Kidney (tissue), 14 donors: ENCODE measurements around the gene PODXL2. TPM values are rescaled to one million over a fixed set of nuclear protein-coding genes. Genes with fewer than 3 reads are reported as not detected.

ENCODE experiments used
- DNase-seq, 5 donors: peaks; one replicate each; pipeline ENCODE4 v3.0.0-alpha.2; 2013 to 2020
- FAIRE-seq: peaks from 2 replicates; lab custom pipeline; 2012; peaks lifted over from hg19 to GRCh38; lab: Jason Lieb, UNC
- H3K27ac ChIP-seq, 2 donors: one replicate each; pipeline ENCODE4 v1.7.0; 2013; ENCODE audit warnings: low read depth in 2 of 2, low read length in 2 of 2, inconsistent platforms in 1 of 2
- H3K27me3 ChIP-seq: one replicate; pipeline ENCODE4 v1.7.1; 2013; ENCODE audit warnings: low read length, inconsistent platforms; ENCODE audit not compliant: control insufficient read depth, insufficient read depth
- H3K36me3 ChIP-seq, 3 donors: one replicate each; pipeline versions ENCODE4 v1.7.0 to v1.7.1; 2013; ENCODE audit warnings: low read length in 3 of 3, control low read depth in 1 of 3, inconsistent platforms in 1 of 3; ENCODE audit not compliant: insufficient read depth in 3 of 3, control insufficient read depth in 2 of 3
- H3K4me1 ChIP-seq, 3 donors: one replicate each; pipeline versions ENCODE4 v1.7.0 to v1.7.1; 2013; ENCODE audit warnings: low read length in 3 of 3, inconsistent platforms in 1 of 3, low read depth in 1 of 3; ENCODE audit not compliant: control insufficient read depth in 2 of 3, insufficient read depth in 2 of 3
- H3K4me3 ChIP-seq, 3 donors: one replicate each; pipeline versions ENCODE4 v1.7.0 to v1.8.1; 2013; ENCODE audit warnings: low read length in 3 of 3, control low read depth in 1 of 3, inconsistent platforms in 1 of 3
- H3K9ac ChIP-seq, 3 donors: one replicate each; pipeline versions ENCODE4 v1.7.0 to v1.7.1; 2013; ENCODE audit warnings: low read length in 3 of 3, control low read depth in 1 of 3, inconsistent platforms in 1 of 3
- H3K9me3 ChIP-seq, 3 donors: one replicate each; pipeline versions ENCODE4 v1.7.0 to v1.7.1; 2013; ENCODE audit warnings: low read length in 3 of 3, control low read depth in 1 of 3, inconsistent platforms in 1 of 3; ENCODE audit not compliant: control insufficient read depth in 2 of 3, insufficient read depth in 1 of 3
- intact Hi-C: fragments of 100-400 bp; cut with DNase I; formaldehyde crosslinking; loops from one replicate; pipeline ENCODE4 v1.11.1; 2022
- polyA plus RNA-seq: library from polyadenylated mRNA; stranded (reverse); fragments of 350-450 nt; fragmentation: Illumina TruSeq; extraction: RNeasy Lipid Tissue Mini Kit (QIAGEN cat#74804); gene quantifications from one replicate; pipeline ENCODE4 v1.2.3, GENCODE V29; 2014; ENCODE audit warnings: low read depth, low replicate concordance; ENCODE audit not compliant: insufficient read depth
- total RNA-seq: library from RNA; stranded (reverse); fragmentation: NEBNext Ultra II Directional; extraction: Animal tissue kit (Norgen Biotek cat#: 25700); gene quantifications from one replicate; pipeline ENCODE4 v1.2.1, GENCODE V29; 2021
- TF ChIP-seq, protein P1 (sequence below): IDR thresholded peaks from 3 replicates; pipeline ENCODE4 v1.5.1; 2012; ENCODE audit warnings: mild to moderate bottlenecking, moderate library complexity, borderline replicate concordance; ENCODE audit not compliant: insufficient read depth; ENCODE audit errors: extremely low read depth
- donor health status: control.
- donor health status: control.
- donor health status: control.
- donor health status: control.
- donor health status: control.
- donor health status: DM: yes; HTN: yes; CAD: no.
- donor health status: Normal renal cell carcinoma (clear cell type).

PODXL2 gene
- total and polyA plus RNA-seq, 2 donors from 2014 or later: 7.4 to 10.5 TPM

DNA sequence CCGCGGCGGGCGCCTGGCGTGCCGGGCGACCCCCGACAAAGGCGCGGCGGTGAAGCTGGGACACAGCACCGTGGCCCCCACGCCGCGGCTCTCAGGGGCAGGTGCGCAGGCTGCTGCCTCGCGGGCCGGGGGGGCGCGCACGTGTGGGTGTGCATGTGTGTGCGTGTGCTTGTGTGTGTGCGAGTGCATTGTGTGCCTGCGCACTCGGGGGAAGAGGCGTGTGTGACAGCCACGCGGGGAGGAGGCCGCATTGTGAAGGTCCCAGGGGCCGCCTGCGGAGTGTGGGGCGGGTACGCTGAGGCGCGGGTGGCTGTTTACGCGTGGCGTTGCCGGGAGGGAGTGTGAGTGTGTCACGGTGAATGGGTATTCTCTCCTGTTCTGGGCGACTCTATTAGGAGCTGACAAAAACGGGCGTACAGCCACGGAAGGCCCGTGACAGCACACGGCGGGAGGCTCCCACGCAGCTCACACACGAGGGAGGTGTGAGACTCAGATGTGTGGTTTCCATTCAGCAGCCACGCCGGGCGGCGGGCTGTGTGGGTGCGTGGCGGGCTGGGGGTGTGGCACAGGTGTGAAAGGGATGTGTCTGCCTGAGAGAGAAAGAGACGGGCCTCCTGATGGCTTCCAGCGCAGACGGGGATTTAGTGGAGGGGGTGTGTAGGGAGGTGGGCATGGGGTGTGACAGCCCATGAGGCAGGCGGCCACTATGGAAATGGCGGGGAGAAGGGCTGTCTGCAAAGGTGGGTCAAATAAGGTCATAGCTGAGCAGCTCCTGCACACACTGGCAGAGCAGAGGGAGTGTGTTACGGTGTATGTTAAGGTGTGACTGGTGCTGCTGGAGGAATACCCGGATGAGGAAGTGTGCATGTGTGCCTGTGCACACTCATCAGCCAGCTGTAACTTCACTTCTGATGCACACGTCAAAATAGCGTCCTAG, 750 bp downstream of the PODXL2 start:
- no peak for FAIRE-seq

DNA sequence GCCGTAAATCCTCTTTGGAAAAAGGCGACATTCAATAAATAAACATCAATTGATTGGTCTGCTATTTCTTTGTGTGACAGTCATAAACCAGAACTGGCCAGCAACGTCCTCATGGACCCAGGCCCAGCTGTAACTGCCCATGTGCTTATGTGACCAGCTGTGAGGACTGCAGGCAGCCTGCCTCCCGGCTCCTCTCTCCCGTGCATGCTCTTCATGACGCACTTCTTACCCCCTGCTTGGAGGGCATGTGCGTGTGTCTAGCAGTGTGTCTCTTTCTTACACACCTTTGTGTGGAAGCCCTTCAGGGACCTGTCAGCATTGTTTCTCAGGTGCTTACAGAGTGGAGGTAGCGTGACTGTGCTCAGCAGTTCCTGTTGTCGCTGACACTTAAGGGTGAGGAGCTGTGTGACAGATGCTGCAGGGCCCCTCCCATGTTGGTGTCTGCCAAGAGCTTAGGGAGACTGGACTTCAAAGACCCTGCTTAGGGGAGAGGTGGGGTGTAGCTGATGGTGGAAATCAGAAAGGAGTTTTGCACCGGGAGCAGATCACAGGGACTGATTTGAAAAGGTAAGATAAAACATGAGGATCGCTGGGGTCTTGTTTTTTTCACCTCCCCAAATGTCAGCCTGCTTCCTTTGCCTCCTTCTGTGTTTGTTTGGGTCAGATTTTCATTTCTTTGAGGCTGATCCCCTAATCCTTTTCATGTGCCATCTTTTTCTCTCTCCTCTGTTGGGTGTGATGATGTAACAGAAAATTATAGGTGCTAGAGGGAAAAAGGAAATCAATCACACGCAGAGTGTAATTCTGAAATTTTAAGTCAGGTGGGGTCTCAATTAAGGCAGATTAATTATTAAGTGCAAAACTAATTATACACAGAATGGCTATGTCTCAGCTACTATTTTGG, 2.1 kb downstream of the PODXL2 start:
- FAIRE-seq: no peak

More for the DNA sequence above, 750 bp downstream of the PODXL2 start:
- DNase-seq: peak in 4 of 5 donors; percentile 27 to 73 (median 42)
- H3K27me3 ChIP-seq: peaks cover 4% of the 10 kb centered on the region
- TF ChIP-seq, protein P1, sequence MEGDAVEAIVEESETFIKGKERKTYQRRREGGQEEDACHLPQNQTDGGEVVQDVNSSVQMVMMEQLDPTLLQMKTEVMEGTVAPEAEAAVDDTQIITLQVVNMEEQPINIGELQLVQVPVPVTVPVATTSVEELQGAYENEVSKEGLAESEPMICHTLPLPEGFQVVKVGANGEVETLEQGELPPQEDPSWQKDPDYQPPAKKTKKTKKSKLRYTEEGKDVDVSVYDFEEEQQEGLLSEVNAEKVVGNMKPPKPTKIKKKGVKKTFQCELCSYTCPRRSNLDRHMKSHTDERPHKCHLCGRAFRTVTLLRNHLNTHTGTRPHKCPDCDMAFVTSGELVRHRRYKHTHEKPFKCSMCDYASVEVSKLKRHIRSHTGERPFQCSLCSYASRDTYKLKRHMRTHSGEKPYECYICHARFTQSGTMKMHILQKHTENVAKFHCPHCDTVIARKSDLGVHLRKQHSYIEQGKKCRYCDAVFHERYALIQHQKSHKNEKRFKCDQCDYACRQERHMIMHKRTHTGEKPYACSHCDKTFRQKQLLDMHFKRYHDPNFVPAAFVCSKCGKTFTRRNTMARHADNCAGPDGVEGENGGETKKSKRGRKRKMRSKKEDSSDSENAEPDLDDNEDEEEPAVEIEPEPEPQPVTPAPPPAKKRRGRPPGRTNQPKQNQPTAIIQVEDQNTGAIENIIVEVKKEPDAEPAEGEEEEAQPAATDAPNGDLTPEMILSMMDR: no peak
- H3K4me3 ChIP-seq: peak overlapping the region in 2 of 3 donors; percentile 56 to 64
- H3K36me3 ChIP-seq: no peaks in the 10 kb centered on the region
- peaks cover 3 to 14% (median 3%) of the 10 kb centered on the region in 3 donors for H3K4me1 ChIP-seq
- intact Hi-C loops: no loop called here
- no peaks in the 10 kb centered on the region for H3K9me3 ChIP-seq
- H3K9ac ChIP-seq: peak overlapping the region in 1 of 3 donors; percentile 55
- no peak overlapping the region for H3K27ac ChIP-seq

DNA sequence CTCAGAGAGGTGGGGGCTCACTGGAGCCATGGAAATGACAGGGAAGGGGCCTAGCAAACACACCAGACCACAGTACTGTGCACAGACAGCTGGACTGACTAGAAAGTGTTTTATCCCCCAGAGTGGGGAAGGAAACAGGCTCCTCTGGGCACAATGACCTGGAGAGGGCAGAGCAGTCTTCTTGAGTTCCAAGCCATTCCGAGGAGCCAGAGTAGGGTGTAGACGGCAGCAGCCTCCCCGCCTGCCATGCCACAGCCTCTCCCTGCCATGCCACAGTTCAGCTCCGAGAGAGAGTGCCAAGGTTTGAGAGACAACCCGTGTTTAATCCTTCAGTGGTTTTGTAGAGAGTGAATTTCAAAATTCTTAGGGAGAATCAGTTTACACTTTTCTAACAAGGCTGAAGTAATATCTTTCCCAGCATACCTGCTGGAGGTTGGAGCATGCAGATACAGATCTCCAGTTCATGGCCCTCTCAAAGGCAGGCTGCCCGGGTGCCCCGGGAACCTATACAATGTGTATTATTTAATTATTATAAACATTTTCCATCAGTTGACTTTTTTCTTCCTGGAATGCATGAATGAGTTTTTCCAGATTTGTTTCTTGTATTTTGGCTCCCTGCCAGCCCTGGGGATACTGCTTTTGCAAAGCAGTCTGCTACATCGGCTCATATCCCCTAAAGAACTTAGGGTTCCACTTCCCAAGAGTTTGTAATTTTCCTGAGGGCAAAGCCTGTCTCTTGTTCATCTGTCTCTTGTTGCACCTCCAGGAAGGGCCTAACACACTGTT, 3.2 kb downstream of the PODXL2 start:
- H3K9ac ChIP-seq: no peak overlapping the region
- intact Hi-C loops: no loop called here
- H3K9me3 ChIP-seq: no peaks in the 10 kb centered on the region
- TF ChIP-seq, protein P1: no peak
- peak in 3 of 5 donors; percentile 32 to 66 (median 58) for DNase-seq
- peaks cover 3 to 14% (median 3%) of the 10 kb centered on the region in 3 donors for H3K4me1 ChIP-seq
- no peak overlapping the region for H3K27ac ChIP-seq
- peaks cover 4% of the 10 kb centered on the region for H3K27me3 ChIP-seq
- no peaks in the 10 kb centered on the region for H3K36me3 ChIP-seq
- FAIRE-seq: no peak
- no peak overlapping the region for H3K4me3 ChIP-seq

More for the DNA sequence above, 2.1 kb downstream of the PODXL2 start:
- intact Hi-C loops: no loop called here
- TF ChIP-seq, protein P1: no peak
- Histone ChIP-seq H3K36me3 (no peaks in the 10 kb centered on the region), H3K4me3 (no peak overlapping the region), H3K27me3 (peaks cover 4% of the 10 kb centered on the region), H3K27ac (no peak overlapping the region), H3K9ac (no peak overlapping the region), H3K4me1 (peaks cover 3 to 14% (median 3%) of the 10 kb centered on the region in 3 donors), H3K9me3 (no peaks in the 10 kb centered on the region)
- no peak for DNase-seq
